GM21447 (cell line): ENCODE measurements around the gene PGPEP1.
A peak's percentile ranks its signal among the peaks of the same experiment; 100 is the strongest.
"Not testable (repeated sequence)": the region's sequence is repeated elsewhere in the genome, so short reads cannot be mapped to it uniquely, and the experiment has no call there.

ENCODE experiments used
- ATAC-seq: cut with Tn5 transposase; IDR thresholded peaks from one replicate; pipeline ENCODE4 v1.9.1; 2021; ENCODE audit not compliant: unreplicated experiment

PGPEP1 gene

DNA sequence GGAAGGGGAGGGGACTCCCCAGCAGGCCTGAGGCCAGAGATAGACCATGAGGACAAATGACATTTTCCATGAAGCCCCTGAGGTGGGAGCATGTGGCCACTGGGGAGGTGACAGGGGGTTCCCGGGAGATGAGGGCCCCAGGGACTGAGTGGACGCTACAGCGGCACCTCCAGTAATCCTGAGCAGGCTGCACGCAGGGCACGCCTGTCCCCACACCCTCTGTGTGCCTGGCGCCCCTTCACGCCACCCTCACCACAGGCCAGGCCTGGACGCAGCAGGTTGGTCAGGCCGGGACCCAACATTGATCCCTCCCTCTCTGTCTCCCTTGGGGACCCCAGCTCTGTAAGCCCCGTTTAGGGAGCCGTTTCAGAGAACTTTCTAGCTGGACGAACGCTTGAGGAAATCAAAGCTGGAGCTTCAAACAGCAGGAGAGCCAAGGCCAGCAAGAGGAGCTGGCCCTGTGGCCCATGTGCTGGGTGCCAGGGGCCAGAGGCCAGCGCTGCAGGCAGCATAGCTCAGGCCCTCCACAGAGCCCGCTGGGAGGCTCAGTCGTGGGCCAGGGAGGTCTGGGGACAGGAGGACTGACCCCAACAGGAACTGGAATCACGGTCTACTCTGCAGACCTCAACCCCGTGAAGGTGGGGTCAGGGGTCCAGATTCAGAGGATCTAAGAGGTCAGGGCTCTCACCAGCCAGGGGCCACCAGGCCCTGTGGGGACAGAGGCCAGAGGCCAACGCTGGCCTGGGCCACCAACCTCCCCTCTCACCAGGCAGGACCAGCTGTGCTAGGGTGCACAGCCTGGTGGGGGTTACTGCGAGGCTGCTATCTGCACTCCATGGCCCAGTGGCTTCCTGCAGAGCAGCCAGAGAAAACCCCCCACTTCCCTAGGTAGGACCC, 32.1 kb upstream of the PGPEP1 start:
- no peak for ATAC-seq

DNA sequence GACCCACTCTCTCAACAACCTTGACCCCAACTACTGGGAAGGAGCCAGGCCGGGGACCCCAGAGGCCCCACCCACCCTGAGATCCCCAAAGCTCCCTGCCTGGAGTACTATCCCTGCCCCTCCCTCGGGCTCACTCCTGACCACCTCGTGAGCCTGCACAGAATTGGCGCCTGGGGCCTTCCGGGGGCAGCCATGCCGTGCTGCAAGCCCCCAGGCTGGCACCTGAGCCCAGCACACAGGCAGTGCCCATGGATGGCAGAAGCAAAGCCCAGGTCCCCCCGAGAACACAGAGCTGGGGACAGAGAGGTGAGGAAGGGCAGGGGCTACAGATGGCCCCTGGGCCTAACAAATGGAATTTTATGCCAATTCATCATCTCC, 31.5 kb upstream of the PGPEP1 start:
- ATAC-seq = no peak

DNA sequence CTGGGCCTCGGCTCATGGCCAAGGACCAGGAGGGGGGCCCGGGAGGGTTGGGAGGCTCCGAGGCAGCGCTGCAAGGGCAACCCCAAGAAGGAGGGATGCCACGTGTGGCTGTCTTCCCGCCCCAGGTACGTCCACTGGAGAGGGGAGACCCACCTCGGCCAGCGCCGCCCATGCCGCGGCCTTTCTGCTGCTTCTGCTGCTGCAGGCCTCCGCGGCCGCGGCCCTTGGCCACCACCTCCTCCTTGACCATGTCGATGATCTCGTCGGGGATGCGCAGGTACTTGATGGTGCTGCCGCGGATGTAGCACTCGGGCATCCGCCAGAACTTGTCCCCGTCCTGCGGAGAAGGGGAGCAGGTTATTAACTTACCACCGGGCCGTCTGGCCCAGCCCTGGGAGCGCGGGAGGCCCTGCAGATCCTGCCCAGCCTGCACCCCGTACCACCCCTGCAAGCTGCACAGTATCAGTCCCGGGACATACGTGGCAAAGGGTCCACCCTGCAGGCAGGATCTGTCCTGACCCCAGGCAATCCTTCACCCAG, 30.8 kb upstream of the PGPEP1 start:
- no peak for ATAC-seq

GRCh38 chr19:18310118-18310909, 30.1 kb upstream of the PGPEP1 start:
- no peak for ATAC-seq

GRCh38 chr19:18310966-18311365, 29.4 kb upstream of the PGPEP1 start:
- ATAC-seq = no peak

DNA sequence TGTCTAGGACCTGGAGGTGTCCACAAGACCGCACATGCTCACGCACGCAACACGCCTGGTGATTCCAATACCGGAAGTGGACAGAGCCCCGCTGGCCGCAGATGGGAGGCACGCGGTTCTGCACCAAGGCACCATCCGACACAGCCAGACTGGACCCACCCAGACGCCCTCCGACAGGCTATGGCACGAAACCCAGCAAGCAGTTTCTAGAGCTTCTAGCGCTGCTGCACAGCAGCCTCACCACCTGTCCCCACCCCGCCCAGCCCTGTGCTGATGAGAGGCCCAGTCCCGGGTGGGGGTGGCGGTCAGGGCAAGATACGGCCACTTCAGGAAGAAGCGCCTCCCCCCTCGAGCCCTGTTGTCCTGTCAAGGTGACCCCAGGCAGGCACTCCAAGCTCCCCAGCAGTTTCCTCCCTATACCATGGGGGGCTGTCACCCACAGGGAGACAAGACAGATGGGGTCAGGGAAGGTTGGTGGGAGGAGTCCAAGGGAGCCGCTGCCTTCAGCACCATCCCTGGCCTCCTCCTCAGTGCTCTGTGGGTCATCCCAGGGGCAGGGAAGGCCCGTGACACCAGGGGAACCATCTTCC, 28.8 kb upstream of the PGPEP1 start:
- ATAC-seq = no peak

- no peak for ATAC-seq
Measured at GRCh38 chr19:18312092-18312534, 28.3 kb upstream of the PGPEP1 start.

- no peak for ATAC-seq
Measured at GRCh38 chr19:18313398-18313797, 27.0 kb upstream of the PGPEP1 start.

DNA sequence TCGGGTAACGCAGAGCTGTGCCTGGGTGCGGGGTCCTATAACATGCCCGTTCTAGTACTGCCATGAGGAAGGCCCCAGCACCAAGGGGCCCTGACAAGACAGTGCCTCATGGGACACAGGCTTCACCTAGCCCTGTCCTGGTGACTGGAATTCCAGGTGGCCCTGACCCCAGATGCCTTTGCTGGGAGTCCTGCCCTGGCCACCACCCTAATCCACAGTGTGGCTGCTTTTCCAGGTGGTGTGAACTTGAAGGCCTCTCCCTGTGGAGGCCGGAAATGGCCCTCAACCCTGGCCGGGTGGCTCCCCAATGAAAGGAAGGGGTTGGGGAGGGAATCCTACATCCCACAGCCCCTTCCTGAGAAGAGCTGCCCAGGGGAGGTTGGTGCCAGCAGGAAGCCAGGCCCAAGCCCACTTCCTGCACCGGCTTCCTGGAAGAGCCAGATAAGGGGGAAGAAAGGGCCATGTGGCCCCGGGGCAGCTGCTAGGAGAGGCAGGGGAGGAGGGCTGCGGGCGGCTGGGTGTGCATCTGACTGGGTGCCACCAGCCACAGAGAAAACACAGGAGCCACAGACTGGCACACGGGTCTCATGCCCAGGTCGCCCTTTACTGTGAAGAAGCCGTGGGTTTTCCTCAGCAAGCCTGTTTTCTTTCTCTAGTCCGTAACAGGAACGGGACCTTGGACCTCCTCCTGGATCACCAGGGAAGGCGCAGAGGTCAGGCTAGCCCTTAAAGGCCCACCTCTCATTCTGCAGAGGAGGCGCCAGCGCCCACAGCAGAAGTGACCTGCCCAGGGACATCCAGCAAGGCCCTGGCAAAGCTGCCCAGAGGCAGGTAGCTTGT, 22.2 kb upstream of the PGPEP1 start:
- no peak for ATAC-seq

DNA sequence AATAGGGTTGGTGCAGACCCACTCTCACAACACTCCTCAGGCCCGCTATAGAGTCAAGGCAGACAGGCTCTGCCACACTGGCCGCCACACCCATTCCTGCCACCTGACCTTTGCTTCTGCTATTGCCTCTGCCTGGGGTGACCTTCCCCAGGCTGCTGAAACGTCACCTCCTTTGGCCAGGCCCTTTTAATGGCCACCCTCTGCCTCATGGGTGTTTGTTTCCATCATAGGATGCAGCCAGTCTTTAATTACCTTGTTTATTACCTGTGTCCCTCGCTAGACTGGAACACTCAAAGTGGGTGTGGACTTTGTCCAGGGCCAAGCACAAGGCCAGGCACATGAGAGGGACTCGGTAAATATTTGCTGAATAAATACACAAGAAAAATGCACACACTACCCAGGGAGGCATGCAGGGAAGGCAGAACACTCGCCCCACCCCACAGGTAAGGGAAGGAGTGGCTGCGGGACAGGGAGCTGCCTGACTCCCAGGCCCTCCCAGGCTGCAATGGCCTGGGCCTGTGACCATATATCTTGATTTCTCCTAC, 20.7 kb upstream of the PGPEP1 start:
- ATAC-seq = no peak

- no peak for ATAC-seq
Measured at GRCh38 chr19:18320865-18321733, 19.3 kb upstream of the PGPEP1 start.

DNA sequence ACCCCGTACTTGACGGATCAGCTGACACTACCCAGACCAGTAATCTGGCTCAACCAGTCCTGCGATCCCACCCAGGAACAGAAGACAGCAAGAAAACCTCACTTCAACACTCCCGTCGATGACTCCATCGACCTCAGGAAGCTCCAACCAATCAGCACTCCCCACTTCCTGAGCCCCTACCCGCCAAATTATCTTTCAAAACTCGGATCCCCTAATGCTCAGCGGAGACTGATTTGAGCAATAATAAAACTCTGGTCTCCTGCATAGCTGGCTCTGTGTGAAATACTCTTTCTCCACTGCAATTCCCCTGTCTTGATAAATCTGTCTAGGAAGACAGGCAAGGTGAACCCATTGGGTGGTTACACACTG, 18.7 kb upstream of the PGPEP1 start:
- ATAC-seq = no peak

DNA sequence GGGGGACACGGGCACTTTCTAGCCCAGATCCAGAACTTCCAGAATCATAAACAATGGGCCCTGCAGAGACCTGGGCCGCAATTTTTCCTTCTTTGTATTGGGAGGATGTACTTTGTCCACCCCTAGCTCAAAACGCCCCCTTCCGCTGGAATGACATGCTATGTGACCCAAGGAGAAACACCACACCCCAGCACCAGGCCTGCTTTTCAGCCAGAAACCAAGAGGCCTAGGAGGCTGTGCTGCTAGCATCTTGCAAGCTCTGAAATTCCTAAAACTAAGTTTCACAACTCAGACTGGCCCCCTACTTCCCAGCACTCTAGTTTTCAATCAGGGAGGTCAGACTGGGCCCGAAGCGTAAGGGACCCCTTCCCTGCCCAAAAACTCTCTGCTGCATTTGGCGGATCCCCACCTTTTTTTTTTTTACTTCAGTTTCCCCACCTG, 18.1 kb upstream of the PGPEP1 start:
- no peak for ATAC-seq

DNA sequence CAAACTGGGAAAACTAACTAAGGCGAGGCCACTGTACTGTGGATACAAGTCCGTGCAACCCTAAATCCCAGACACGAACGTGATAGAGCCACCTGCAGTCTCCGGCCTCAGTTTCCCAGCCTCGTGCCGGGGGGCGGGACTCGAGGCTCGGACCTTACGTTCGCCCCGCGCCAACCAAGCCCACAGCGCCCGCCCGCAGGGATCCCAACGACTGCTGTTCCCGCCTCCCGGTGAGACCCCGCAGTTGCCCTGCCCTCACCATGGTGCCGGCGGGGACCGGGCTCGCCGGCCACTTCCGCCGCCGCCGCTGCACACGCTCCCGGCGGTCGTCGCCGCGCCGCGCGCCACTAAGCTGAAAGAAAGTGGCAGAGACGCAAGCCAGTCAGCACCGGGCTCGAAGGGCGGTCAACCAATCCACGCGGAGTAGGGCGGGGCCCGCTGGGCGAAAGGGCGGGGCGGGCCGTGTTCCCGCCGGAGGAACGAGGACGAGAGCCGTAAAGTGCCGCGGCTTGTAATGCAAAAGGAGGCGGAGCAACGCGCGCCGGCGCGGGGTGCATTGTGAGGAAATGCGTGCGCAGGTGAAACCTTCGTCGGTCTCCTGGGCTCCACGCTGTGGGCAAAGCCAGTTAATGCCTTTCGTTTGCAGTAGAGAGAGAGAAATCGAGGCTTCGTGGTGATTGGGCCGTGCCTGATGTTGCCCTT, 17.5 kb upstream of the PGPEP1 start, which contains the start of gene LSM4:
TSS of gene LSM4 (minus strand) at position 318 of the 702 bp plus-strand sequence. CDS start at position 262, 56 bp downstream.
- ATAC-seq = peak; percentile 84

- not testable (repeated sequence) for ATAC-seq
Measured at GRCh38 chr19:18324373-18324731, 16.0 kb upstream of the PGPEP1 start.

GRCh38 chr19:18326772-18327171, 13.6 kb upstream of the PGPEP1 start:
- no peak for ATAC-seq

DNA sequence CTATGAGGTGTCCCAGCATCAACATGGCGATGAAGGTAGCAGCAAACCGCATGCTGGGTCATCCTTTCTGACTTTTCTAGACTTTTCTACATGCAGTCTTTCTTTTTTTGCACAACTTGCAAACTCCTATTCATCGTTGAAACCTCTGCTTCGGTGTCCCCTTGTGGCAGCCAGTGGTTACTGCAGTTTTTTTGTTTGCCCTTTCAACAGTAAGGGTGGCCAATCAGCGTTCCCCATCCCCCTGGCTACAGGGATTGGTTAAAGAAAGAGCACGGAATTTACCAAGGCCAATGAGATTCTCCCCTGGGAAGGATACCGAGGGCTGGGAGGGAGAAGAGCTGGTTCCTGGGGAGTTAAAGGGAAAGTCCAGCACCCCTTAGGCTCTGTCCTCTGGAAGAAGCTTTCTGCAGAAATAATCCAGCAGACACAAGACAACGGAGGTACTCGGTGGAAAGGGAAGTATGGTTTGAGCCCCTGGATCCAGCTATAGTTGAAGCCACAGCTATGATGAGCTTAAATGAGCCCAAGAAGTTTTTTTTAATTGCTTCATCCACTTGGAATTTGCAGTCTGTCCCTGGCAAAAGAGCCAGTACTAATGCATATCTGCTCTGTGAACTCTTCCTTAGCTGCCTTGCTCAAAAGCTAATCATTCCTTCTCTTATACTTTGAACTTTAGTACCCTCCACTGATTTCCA, 11.9 kb upstream of the PGPEP1 start:
- peak; percentile 86 for ATAC-seq

DNA sequence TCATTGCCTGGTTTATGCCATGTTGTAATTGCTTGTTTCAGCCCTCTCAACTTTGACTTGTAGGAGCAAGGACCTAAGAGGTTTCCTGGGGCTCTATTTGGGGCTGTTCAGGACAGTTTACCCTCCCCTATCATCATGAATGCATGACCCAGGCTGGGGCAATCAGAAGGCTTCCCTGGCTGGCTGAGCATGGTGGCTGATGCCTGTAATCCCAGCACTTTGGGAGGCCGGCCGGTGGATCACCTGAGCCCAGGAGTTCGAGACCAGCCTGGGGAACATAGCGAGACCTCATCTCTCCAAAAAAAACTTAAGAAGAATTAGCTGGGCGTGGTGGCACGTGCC, 11.4 kb upstream of the PGPEP1 start:
- ATAC-seq = no peak
